GM12878 (cell line): ENCODE results near the gene FXN.

ENCODE experiments used
- BHLHE40 ChIP-seq, 2 experiments: fragments of 450-650 bp in 1 of 2; IDR thresholded peaks; 2 replicates each; pipeline ENCODE4 v1.6.1; 2011 to 2017; ENCODE audit warnings: low read depth in 2 of 2, borderline replicate concordance in 1 of 2, improper control_type of control experiment in 1 of 2, low read length in 1 of 2, mild to moderate bottlenecking in 1 of 2
- BMI1 ChIP-seq: fragments of 450-650 bp; IDR thresholded peaks from 2 replicates; pipeline ENCODE4 v1.6.1; 2016; ENCODE audit warnings: mild to moderate bottlenecking, moderate library complexity, borderline replicate concordance
- CBFB ChIP-seq: IDR thresholded peaks from 2 replicates; pipeline ENCODE4 v1.6.1; 2016; ENCODE audit warnings: antibody characterized with exemption, low read depth
- CEBPB ChIP-seq, 2 experiments: fragments of 150-350 bp in 1 of 2; IDR thresholded peaks; 2 replicates each; pipeline ENCODE4 v1.6.1; 2012 to 2014; ENCODE audit warnings: low read depth in 2 of 2, low read length in 2 of 2, borderline replicate concordance in 1 of 2, inconsistent platforms in 1 of 2
- CTCF ChIP-seq, 3 experiments: IDR thresholded peaks in 2 of 3; conservative IDR thresholded peaks in 1 of 3; 2 replicates each; pipeline ENCODE4 v1.5.1; 2011; ENCODE audit warnings: low read depth in 3 of 3, low read length in 3 of 3, mild to moderate bottlenecking in 3 of 3, control low read depth in 2 of 3, moderate library complexity in 2 of 3, inconsistent platforms in 1 of 3, mixed read lengths in 1 of 3; ENCODE audit not compliant: control insufficient read depth in 2 of 3, insufficient read depth in 1 of 3; ENCODE audit errors: extremely low read depth in 1 of 3
- EZH2 ChIP-seq: IDR thresholded peaks from 2 replicates; pipeline ENCODE4 v1.6.1; 2012; ENCODE audit warnings: low read depth, mild to moderate bottlenecking, control low read depth, inconsistent platforms, low read length, borderline replicate concordance; ENCODE audit not compliant: control insufficient read depth
- JUND ChIP-seq: IDR thresholded peaks from 2 replicates; pipeline ENCODE4 v1.6.1; 2012; ENCODE audit warnings: low read depth, mild to moderate bottlenecking, low read length, improper control_type of control experiment, moderate library complexity
- POLR2AphosphoS5 ChIP-seq: IDR thresholded peaks from 2 replicates; pipeline ENCODE4 v1.6.1; 2011; ENCODE audit warnings: mild to moderate bottlenecking, low read length, inconsistent platforms
- RAD21 ChIP-seq: IDR thresholded peaks from 2 replicates; pipeline ENCODE4 v1.6.1; 2011; ENCODE audit warnings: mild to moderate bottlenecking, low read depth, low read length, moderate library complexity; ENCODE audit not compliant: insufficient read depth
- SRF ChIP-seq, 2 experiments: IDR thresholded peaks; 2 replicates each; pipeline ENCODE4 v1.6.1; 2011; ENCODE audit warnings: low read depth in 2 of 2, low read length in 2 of 2, mild to moderate bottlenecking in 1 of 2, moderate library complexity in 1 of 2
- SUPT20H ChIP-seq: IDR thresholded peaks from 2 replicates; pipeline ENCODE4 v1.6.1; 2011; ENCODE audit warnings: low read depth, mild to moderate bottlenecking, low read length, moderate library complexity, borderline replicate concordance; ENCODE audit not compliant: control insufficient read depth
- SUZ12 ChIP-seq: fragments of 200-600 bp; sonication (generic); IDR thresholded peaks from one replicate; pipeline ENCODE4 v1.6.1; 2018; ENCODE audit warnings: antibody characterized with exemption, mild to moderate bottlenecking; ENCODE audit not compliant: unreplicated experiment
- ZNF274 ChIP-seq: IDR thresholded peaks from one replicate; pipeline ENCODE4 v1.8.0; 2011; ENCODE audit not compliant: insufficient read length, insufficient read depth

- TF ChIP-seq CTCF (IDR thresholded peaks at IDR 0.05 in 2 of 3, conservative IDR thresholded peaks at IDR 0.05 in 1 of 3; ENCODE audit: control insufficient read depth in 2 of 3, extremely low read depth in 1 of 3, insufficient read depth in 1 of 3, low read depth in 3 of 3, low read length in 3 of 3) (no peak), BMI1 (no peak), SUZ12 (no peak), JUND (no peak), SUPT20H (no peak), RAD21 (no peak), EZH2 (no peak), SRF (IDR thresholded peaks at IDR 0.05; ENCODE audit: low read depth in 2 of 2, low read length in 2 of 2) (no peak), POLR2AphosphoS5 (no peak), CBFB (no peak), BHLHE40 (IDR thresholded peaks at IDR 0.05; ENCODE audit: borderline replicate concordance in 1 of 2, low read depth in 2 of 2, low read length in 1 of 2) (no peak), CEBPB (IDR thresholded peaks at IDR 0.05; ENCODE audit: borderline replicate concordance in 1 of 2, low read depth in 2 of 2, low read length in 2 of 2) (no peak), ZNF274 (no peak)
These were observed 30.7 kb upstream of the FXN start for GRCh38 chr9:69004836-69005235.
